ENCODE data around the gene HSP90B1. TPM values are rescaled to one million over a fixed set of nuclear protein-coding genes. Genes with fewer than 3 reads are reported as not detected.

The HSP90B1 gene
- total and polyA plus RNA-seq, 2 of the 13 experiments (the other 11 are each of a cell fraction or from before 2014, with no cell fraction given) = 800 to 954 TPM

DNA sequence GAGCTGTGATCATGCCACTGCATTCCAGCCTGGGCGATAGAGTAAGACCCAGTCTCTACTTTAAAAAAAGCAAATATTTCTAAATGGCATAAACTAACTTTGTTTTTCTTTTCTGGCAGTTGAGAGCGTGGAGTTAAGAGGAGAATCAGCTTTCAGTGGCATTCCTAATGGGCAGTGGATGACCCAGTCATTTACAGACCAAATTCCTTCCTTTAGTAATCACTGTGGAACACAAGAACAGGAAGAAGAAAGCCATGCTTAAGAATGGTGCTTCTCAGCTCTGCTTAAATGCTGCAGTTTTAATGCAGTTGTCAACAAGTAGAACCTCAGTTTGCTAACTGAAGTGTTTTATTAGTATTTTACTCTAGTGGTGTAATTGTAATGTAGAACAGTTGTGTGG is 56.6 kb downstream of the HSP90B1 start:
- ATAC-seq = no peak
- no TSS peak for BruUV-seq (replicated peaks)
- intact Hi-C loops (cut with micrococcal nuclease; ENCODE audit: unreplicated experiment) = no loop called here

DNA sequence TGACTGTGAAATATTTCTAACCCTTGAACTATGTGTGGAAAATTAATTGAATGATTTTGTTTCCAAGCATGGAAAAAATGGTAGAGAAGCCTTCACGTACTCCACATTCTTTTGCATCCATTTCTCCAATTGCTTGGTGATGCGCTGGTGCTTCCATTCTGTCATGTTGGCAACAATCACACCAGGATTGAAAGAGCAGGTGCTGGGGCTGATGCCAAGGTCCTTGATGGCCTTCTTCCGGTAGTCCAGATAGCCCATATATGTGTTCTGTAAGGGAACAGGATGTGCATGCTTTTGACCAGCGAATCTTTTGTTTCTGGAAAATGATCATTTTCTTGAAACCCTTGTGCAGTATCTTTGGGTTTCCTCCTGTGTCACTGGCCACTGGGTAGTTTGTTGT is 64.0 kb downstream of the HSP90B1 start:
- FAIRE-seq = no peak
- no peak overlapping the region for H3K4me3 ChIP-seq (replicated peaks in 1 of 3; ENCODE audit: insufficient read depth in 1 of 3, low read depth in 2 of 3, low read length in 3 of 3)
- TF ChIP-seq, protein P1, sequence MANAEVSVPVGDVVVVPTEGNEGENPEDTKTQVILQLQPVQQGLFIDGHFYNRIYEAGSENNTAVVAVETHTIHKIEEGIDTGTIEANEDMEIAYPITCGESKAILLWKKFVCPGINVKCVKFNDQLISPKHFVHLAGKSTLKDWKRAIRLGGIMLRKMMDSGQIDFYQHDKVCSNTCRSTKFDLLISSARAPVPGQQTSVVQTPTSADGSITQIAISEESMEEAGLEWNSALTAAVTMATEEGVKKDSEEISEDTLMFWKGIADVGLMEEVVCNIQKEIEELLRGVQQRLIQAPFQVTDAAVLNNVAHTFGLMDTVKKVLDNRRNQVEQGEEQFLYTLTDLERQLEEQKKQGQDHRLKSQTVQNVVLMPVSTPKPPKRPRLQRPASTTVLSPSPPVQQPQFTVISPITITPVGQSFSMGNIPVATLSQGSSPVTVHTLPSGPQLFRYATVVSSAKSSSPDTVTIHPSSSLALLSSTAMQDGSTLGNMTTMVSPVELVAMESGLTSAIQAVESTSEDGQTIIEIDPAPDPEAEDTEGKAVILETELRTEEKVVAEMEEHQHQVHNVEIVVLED (CRISPR knock-in tag; IDR thresholded peaks at IDR 0.05; ENCODE audit: borderline replicate concordance) = no peak
- no peak for TF ChIP-seq TBP (CRISPR knock-in tag; IDR thresholded peaks at IDR 0.05)
- TF ChIP-seq, protein P2, sequence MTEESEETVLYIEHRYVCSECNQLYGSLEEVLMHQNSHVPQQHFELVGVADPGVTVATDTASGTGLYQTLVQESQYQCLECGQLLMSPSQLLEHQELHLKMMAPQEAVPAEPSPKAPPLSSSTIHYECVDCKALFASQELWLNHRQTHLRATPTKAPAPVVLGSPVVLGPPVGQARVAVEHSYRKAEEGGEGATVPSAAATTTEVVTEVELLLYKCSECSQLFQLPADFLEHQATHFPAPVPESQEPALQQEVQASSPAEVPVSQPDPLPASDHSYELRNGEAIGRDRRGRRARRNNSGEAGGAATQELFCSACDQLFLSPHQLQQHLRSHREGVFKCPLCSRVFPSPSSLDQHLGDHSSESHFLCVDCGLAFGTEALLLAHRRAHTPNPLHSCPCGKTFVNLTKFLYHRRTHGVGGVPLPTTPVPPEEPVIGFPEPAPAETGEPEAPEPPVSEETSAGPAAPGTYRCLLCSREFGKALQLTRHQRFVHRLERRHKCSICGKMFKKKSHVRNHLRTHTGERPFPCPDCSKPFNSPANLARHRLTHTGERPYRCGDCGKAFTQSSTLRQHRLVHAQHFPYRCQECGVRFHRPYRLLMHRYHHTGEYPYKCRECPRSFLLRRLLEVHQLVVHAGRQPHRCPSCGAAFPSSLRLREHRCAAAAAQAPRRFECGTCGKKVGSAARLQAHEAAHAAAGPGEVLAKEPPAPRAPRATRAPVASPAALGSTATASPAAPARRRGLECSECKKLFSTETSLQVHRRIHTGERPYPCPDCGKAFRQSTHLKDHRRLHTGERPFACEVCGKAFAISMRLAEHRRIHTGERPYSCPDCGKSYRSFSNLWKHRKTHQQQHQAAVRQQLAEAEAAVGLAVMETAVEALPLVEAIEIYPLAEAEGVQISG (CRISPR knock-in tag; IDR thresholded peaks at IDR 0.05) = no peak
- TF ChIP-seq ZFP90 (CRISPR knock-in tag; IDR thresholded peaks at IDR 0.05; ENCODE audit: borderline replicate concordance) = no peak
- TF ChIP-seq, protein P3, sequence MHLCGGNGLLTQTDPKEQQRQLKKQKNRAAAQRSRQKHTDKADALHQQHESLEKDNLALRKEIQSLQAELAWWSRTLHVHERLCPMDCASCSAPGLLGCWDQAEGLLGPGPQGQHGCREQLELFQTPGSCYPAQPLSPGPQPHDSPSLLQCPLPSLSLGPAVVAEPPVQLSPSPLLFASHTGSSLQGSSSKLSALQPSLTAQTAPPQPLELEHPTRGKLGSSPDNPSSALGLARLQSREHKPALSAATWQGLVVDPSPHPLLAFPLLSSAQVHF (CRISPR knock-in tag; IDR thresholded peaks at IDR 0.05) = no peak
- no peak for TF ChIP-seq ZFP82 (CRISPR knock-in tag; IDR thresholded peaks at IDR 0.05; ENCODE audit: borderline replicate concordance)
- no peak for TF ChIP-seq ZNF552 (CRISPR knock-in tag; IDR thresholded peaks at IDR 0.05; ENCODE audit: borderline replicate concordance)
- TF ChIP-seq, protein P4, sequence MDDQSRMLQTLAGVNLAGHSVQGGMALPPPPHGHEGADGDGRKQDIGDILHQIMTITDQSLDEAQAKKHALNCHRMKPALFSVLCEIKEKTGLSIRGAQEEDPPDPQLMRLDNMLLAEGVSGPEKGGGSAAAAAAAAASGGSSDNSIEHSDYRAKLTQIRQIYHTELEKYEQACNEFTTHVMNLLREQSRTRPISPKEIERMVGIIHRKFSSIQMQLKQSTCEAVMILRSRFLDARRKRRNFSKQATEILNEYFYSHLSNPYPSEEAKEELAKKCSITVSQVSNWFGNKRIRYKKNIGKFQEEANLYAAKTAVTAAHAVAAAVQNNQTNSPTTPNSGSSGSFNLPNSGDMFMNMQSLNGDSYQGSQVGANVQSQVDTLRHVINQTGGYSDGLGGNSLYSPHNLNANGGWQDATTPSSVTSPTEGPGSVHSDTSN (CRISPR knock-in tag; IDR thresholded peaks at IDR 0.05; ENCODE audit: borderline replicate concordance) = no peak

More for the DNA sequence above, 56.6 kb downstream of the HSP90B1 start:
- CTCF ChIA-PET (ENCODE audit: low intra/inter-chr PET ratio, low total read pairs) = no interaction called here
- FAIRE-seq (no peak), DNase-seq (ENCODE audit: low spot score) (no peak)
- Histone ChIP-seq H3K36me3 (replicated peaks in 1 of 2; ENCODE audit: control insufficient read depth in 1 of 2, insufficient read depth in 2 of 2, low read length in 2 of 2) (peaks cover 4 to 39% of the 10 kb centered on the region in 2 experiments; a peak in 4 of 5 replicates), H3K9ac (ENCODE audit: insufficient read depth, low read depth, low read length) (no peak overlapping the region), H4K20me1 (ENCODE audit: insufficient read depth, low read length) (no peaks in the 10 kb centered on the region), H3K27ac (ENCODE audit: extremely low read length, insufficient read depth, low read length) (no peak overlapping the region), H3K4me2 (ENCODE audit: low read depth, low read length) (no peak overlapping the region), H3K79me2 (ENCODE audit: insufficient read depth, low read length) (no peaks in the 10 kb centered on the region), H2AFZ (ENCODE audit: low read length) (no peak overlapping the region), H3K4me3 (replicated peaks in 1 of 3; ENCODE audit: insufficient read depth in 1 of 3, low read depth in 2 of 3, low read length in 3 of 3) (no peak overlapping the region), H3K27me3 (ENCODE audit: control insufficient read depth in 1 of 2, insufficient read depth in 2 of 2, low read length in 2 of 2) (no peaks in the 10 kb centered on the region), H3K9me3 (ENCODE audit: low read length) (no peaks in the 10 kb centered on the region), H3K4me1 (ENCODE audit: insufficient read depth, low read length) (no peaks in the 10 kb centered on the region)
- in situ Hi-C loops (cut with HindIII; ENCODE audit: extremely low pct_ligation_motif_present, low pct_unique_long_range_greater_than_20kb) = no loop called here
- WGBS (ENCODE audit: low lambda C conversion rate) = 76% methylated on average over 2 of the region's 2 CpGs
- TF ChIP-seq, protein P5, sequence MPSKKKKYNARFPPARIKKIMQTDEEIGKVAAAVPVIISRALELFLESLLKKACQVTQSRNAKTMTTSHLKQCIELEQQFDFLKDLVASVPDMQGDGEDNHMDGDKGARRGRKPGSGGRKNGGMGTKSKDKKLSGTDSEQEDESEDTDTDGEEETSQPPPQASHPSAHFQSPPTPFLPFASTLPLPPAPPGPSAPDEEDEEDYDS (CRISPR knock-in tag; IDR thresholded peaks at IDR 0.05) = no peak
- TF ChIP-seq ZNF75D (CRISPR knock-in tag; IDR thresholded peaks at IDR 0.05; ENCODE audit: borderline replicate concordance) (no peak), ZNF891 (CRISPR knock-in tag; IDR thresholded peaks at IDR 0.05) (no peak), SOX5 (CRISPR knock-in tag; IDR thresholded peaks at IDR 0.05; ENCODE audit: borderline replicate concordance) (no peak), ZFP36L1 (CRISPR knock-in tag; IDR thresholded peaks at IDR 0.05) (no peak), MYNN (CRISPR knock-in tag; IDR thresholded peaks at IDR 0.05; ENCODE audit: low read depth) (no peak)
- POLR2A ChIA-PET = no interaction called here

More for the DNA sequence above, 64.0 kb downstream of the HSP90B1 start:
- WGBS (ENCODE audit: low lambda C conversion rate) = 65% methylated on average over 4 of the region's 4 CpGs
- no peak for DNase-seq (ENCODE audit: low spot score)
- H3K4me1 ChIP-seq (ENCODE audit: insufficient read depth, low read length) = peaks cover 11% of the 10 kb centered on the region
- no TSS peak for BruUV-seq (replicated peaks)
- H3K4me2 ChIP-seq (ENCODE audit: low read depth, low read length) = no peak overlapping the region
- ATAC-seq = no peak
- ChIA-PET POLR2A (no interaction called here), CTCF (ENCODE audit: low intra/inter-chr PET ratio, low total read pairs) (no interaction called here)
- peaks cover 0 to 6% of the 10 kb centered on the region in 2 experiments; a peak in 1 of 5 replicates for H3K27me3 ChIP-seq (ENCODE audit: control insufficient read depth in 1 of 2, insufficient read depth in 2 of 2, low read length in 2 of 2)
- intact Hi-C loops (cut with micrococcal nuclease; ENCODE audit: unreplicated experiment) (no loop called here), in situ Hi-C loops (cut with HindIII; ENCODE audit: extremely low pct_ligation_motif_present, low pct_unique_long_range_greater_than_20kb) (no loop called here)
- H4K20me1 ChIP-seq (ENCODE audit: insufficient read depth, low read length) = no peaks in the 10 kb centered on the region
- no peak overlapping the region for H2AFZ ChIP-seq (ENCODE audit: low read length)
- H3K9me3 ChIP-seq (ENCODE audit: low read length) = no peaks in the 10 kb centered on the region
- no peak overlapping the region for H3K27ac ChIP-seq (ENCODE audit: extremely low read length, insufficient read depth, low read length)
- H3K79me2 ChIP-seq (ENCODE audit: insufficient read depth, low read length) = no peaks in the 10 kb centered on the region
- no peaks in the 10 kb centered on the region; a peak in 1 of 5 replicates for H3K36me3 ChIP-seq (replicated peaks in 1 of 2; ENCODE audit: control insufficient read depth in 1 of 2, insufficient read depth in 2 of 2, low read length in 2 of 2)
- H3K9ac ChIP-seq (ENCODE audit: insufficient read depth, low read depth, low read length) = no peak overlapping the region
